Endothelial cell of umbilical vein (primary cell): ENCODE measurements around the gene RPS6KA1. TPM values are rescaled to one million over a fixed set of nuclear protein-coding genes. Genes with fewer than 3 reads are reported as not detected.

Source experiments
- BruUV-seq: library from RNA; stranded (reverse); fragments of 400-500 nt; replicated peaks from 2 replicates; lab custom pipeline; 2021; lab: Mats Ljungman, UMichigan
- CTCF ChIA-PET: fragments of 300-600, 350-600 bp; sonication (Branson Sonifier 250); formaldehyde crosslinking; loops from one replicate; lab custom pipeline; 2021; ENCODE audit warnings: antibody characterized with exemption, inconsistent platforms; lab: Charles Lee
- POLR2A ChIA-PET: fragments of 300-600, 350-600 bp; sonication (Branson Sonifier 250); formaldehyde crosslinking; loops from one replicate; lab custom pipeline; 2021; ENCODE audit warnings: antibody characterized with exemption, inconsistent platforms; lab: Charles Lee
- DNase-seq: peaks from one replicate; pipeline ENCODE4 v3.0.0-alpha.2; 2011; ENCODE audit warnings: low read depth, low spot score
- FAIRE-seq: peaks from 2 replicates; lab custom pipeline; 2011; peaks lifted over from hg19 to GRCh38; lab: Jason Lieb, UNC
- H2AFZ ChIP-seq: 2 replicates; pipeline ENCODE4 v1.6.0; 2012; ENCODE audit warnings: low read depth, low read length, control low read depth, inconsistent platforms
- H3K27ac ChIP-seq: 2 replicates; pipeline ENCODE4 v1.5.1; 2011; ENCODE audit warnings: low read depth, mild to moderate bottlenecking, control low read depth, low read length, moderate library complexity; ENCODE audit not compliant: insufficient read depth
- H3K27me3 ChIP-seq, 2 experiments: 2 replicates each; pipeline versions ENCODE4 v1.6.0 to v1.6.1; 2011; ENCODE audit warnings: low read length in 2 of 2, mixed read lengths in 1 of 2; ENCODE audit not compliant: control insufficient read depth in 2 of 2, insufficient read depth in 2 of 2
- H3K36me3 ChIP-seq, 2 experiments: 2 replicates in 1 of 2; 3 replicates in 1 of 2; pipeline ENCODE4 v1.5.1; 2011; ENCODE audit warnings: low read length in 2 of 2, mild to moderate bottlenecking in 1 of 2, moderate library complexity in 1 of 2; ENCODE audit not compliant: control insufficient read depth in 2 of 2, insufficient read depth in 2 of 2; ENCODE audit errors: extremely low read depth in 1 of 2
- H3K4me1 ChIP-seq: 3 replicates; pipeline ENCODE4 v1.5.1; 2011; ENCODE audit warnings: mild to moderate bottlenecking, low read length; ENCODE audit not compliant: control insufficient read depth, insufficient read depth; ENCODE audit errors: extremely low read depth
- H3K4me2 ChIP-seq: 2 replicates; pipeline ENCODE4 v1.6.1; 2011; ENCODE audit warnings: low read length, control low read depth, mixed read lengths; ENCODE audit not compliant: insufficient read depth
- H3K4me3 ChIP-seq, 3 experiments: fragments of 200-600 bp in 1 of 3; sonication (generic), shearing (Covaris generic) in 1 of 3; replicated peaks in 1 of 3; 2 replicates each; pipeline ENCODE4 v1.5.1; 2011 to 2016; ENCODE audit warnings: control low read depth in 3 of 3, low read length in 3 of 3, mild to moderate bottlenecking in 2 of 3, inconsistent platforms in 1 of 3, low read depth in 1 of 3, moderate library complexity in 1 of 3; ENCODE audit not compliant: insufficient read depth in 1 of 3
- H3K79me2 ChIP-seq: 2 replicates; pipeline ENCODE4 v1.6.0; 2012; ENCODE audit warnings: low read length, inconsistent platforms; ENCODE audit not compliant: control insufficient read depth, insufficient read depth
- H3K9ac ChIP-seq: replicated peaks from 2 replicates; pipeline ENCODE3; 2011; ENCODE audit warnings: low read length, control low read depth; ENCODE audit not compliant: insufficient read depth; ENCODE audit errors: extremely low read depth
- H3K9me1 ChIP-seq: replicated peaks from 3 replicates; pipeline ENCODE4 v1.6.0; 2011; ENCODE audit warnings: mild to moderate bottlenecking, low read length; ENCODE audit not compliant: control insufficient read depth, insufficient read depth; ENCODE audit errors: extremely low read depth
- H3K9me3 ChIP-seq: replicated peaks from 2 replicates; pipeline ENCODE4 v1.5.1; 2012; ENCODE audit warnings: low read length, inconsistent platforms; ENCODE audit not compliant: control insufficient read depth, insufficient read depth
- H4K20me1 ChIP-seq: replicated peaks from 2 replicates; pipeline ENCODE3; 2011; ENCODE audit warnings: mild to moderate bottlenecking, low read length; ENCODE audit not compliant: control insufficient read depth, insufficient read depth; ENCODE audit errors: extremely low read depth
- CTCF ChIP-seq, 2 donors: IDR thresholded peaks; 1 replicate in 1 of 2; 2 replicates in 1 of 2; pipeline ENCODE4 v1.5.1; 2011; ENCODE audit warnings: low read length in 2 of 2, mild to moderate bottlenecking in 2 of 2, moderate library complexity in 2 of 2, control low read depth in 1 of 2, inconsistent platforms in 1 of 2, low read depth in 1 of 2; ENCODE audit not compliant: insufficient read depth in 1 of 2; ENCODE audit errors: extremely low read depth in 1 of 2
- EZH2 ChIP-seq: IDR thresholded peaks from 2 replicates; pipeline ENCODE4 v1.6.1; 2012; ENCODE audit warnings: borderline replicate concordance, low read depth, mild to moderate bottlenecking, moderate library complexity, low read length, inconsistent platforms; ENCODE audit not compliant: severe bottlenecking
- FOS ChIP-seq: IDR thresholded peaks from 2 replicates; pipeline ENCODE4 v1.6.1; 2011; ENCODE audit warnings: mild to moderate bottlenecking, low read length, moderate library complexity, borderline replicate concordance; ENCODE audit not compliant: insufficient read depth
- GATA2 ChIP-seq: IDR thresholded peaks from 2 replicates; pipeline ENCODE4 v1.7.0; 2011; ENCODE audit warnings: low read depth, mild to moderate bottlenecking, moderate library complexity, mixed read lengths, low read length; ENCODE audit not compliant: insufficient read length, insufficient read depth
- JUN ChIP-seq: IDR thresholded peaks from 2 replicates; pipeline ENCODE4 v1.6.1; 2011; ENCODE audit warnings: borderline replicate concordance, low read depth; ENCODE audit not compliant: insufficient read length, insufficient read depth
- MAX ChIP-seq: IDR thresholded peaks from 2 replicates; pipeline ENCODE4 v1.6.1; 2011; ENCODE audit not compliant: insufficient read depth, insufficient read length
- MYC ChIP-seq: IDR thresholded peaks from one replicate; pipeline ENCODE4 v1.6.1; 2011; ENCODE audit warnings: mild to moderate bottlenecking, low read depth, low read length
- POLR2A ChIP-seq: IDR thresholded peaks from 2 replicates; pipeline ENCODE4 v1.6.1; 2012; ENCODE audit warnings: low read depth, mild to moderate bottlenecking, control low read depth, low read length
- POLR2AphosphoS5 ChIP-seq: IDR thresholded peaks from 2 replicates; pipeline ENCODE4 v1.6.1; 2012; ENCODE audit warnings: low read depth, mild to moderate bottlenecking, control low read depth, low read length, moderate library complexity; ENCODE audit not compliant: insufficient read depth
- dilution Hi-C: fragments of 300-500 bp; cut with MboI; formaldehyde crosslinking; loops from one replicate; pipeline ENCODE4 v1.15.0; 2019; ENCODE audit warnings: low sequenced_read_pairs; ENCODE audit not compliant: extremely low pct_ligation_motif_present
- intact Hi-C: fragments of 100-400 bp; cut with micrococcal nuclease; formaldehyde crosslinking; loops from one replicate; pipeline ENCODE4 v1.10.0; 2022
- polyA plus RNA-seq, 4 experiments: library from polyadenylated mRNA; depleted of rRNA in 3 of 4; stranded (reverse) in 3 of 4; unstranded in 1 of 4; fragments of >200 nt; gene quantifications; 2 replicates each; pipeline versions ENCODE4 v1.2.1 to v1.2.3, GENCODE V29; 2011 to 2012; ENCODE audit warnings: missing spikeins in 1 of 4
- total RNA-seq: library from RNA; stranded (reverse); gene quantifications from 2 replicates; pipeline ENCODE4 v1.2.3, GENCODE V29; 2021

RPS6KA1 gene
- total and polyA plus RNA-seq, 2 donors (not counting 3 experiments of a cell fraction or from before 2014, with no cell fraction given) = 6.7 to 15.5 TPM

GRCh38 chr1:26608895-26609294, 79.3 kb downstream of the RPS6KA1 start:
- Histone ChIP-seq H3K4me3 (no peak overlapping the region), H2AFZ (no peak overlapping the region), H3K9ac (no peak overlapping the region), H3K9me1 (no peaks in the 10 kb centered on the region), H4K20me1 (no peaks in the 10 kb centered on the region), H3K27ac (no peak overlapping the region), H3K36me3 (no peaks in the 10 kb centered on the region), H3K27me3 (peaks cover 22% of the 10 kb centered on the region in 2 experiments), H3K9me3 (no peaks in the 10 kb centered on the region), H3K4me2 (no peak overlapping the region), H3K79me2 (no peaks in the 10 kb centered on the region), H3K4me1 (no peaks in the 10 kb centered on the region)
- no TSS peak for BruUV-seq
- DNase-seq (no peak), FAIRE-seq (no peak)
- POLR2A ChIA-PET = no interaction called here
- intact Hi-C loops = no loop called here
- TF ChIP-seq POLR2A (no peak), CTCF (IDR thresholded peaks at IDR 0.05; ENCODE audit: extremely low read depth in 1 of 2, insufficient read depth in 1 of 2, low read depth in 1 of 2, low read length in 2 of 2) (no peak), MYC (no peak), EZH2 (no peak), GATA2 (no peak), JUN (no peak), MAX (no peak), POLR2AphosphoS5 (no peak), FOS (no peak)
- CTCF ChIA-PET = interaction anchor here (1.0 to 14.6 kb wide), 3 partner anchors 10 to 201 kb away, joined by 3 to 428 read pairs (median 4); partner anchors contain the start of gene PIGV
- dilution Hi-C loops = no loop called here
